Endothelial cell of umbilical vein (primary cell): ENCODE results near the gene ZDHHC5. TPM values are rescaled to one million over a fixed set of nuclear protein-coding genes. Genes with fewer than 3 reads are reported as not detected.

ENCODE experiments used
- BruUV-seq: library from RNA; stranded (reverse); fragments of 400-500 nt; replicated peaks from 2 replicates; lab custom pipeline; 2021; lab: Mats Ljungman, UMichigan
- CTCF ChIA-PET: fragments of 300-600, 350-600 bp; sonication (Branson Sonifier 250); formaldehyde crosslinking; loops from one replicate; lab custom pipeline; 2021; ENCODE audit warnings: antibody characterized with exemption, inconsistent platforms; lab: Charles Lee
- POLR2A ChIA-PET: fragments of 300-600, 350-600 bp; sonication (Branson Sonifier 250); formaldehyde crosslinking; loops from one replicate; lab custom pipeline; 2021; ENCODE audit warnings: antibody characterized with exemption, inconsistent platforms; lab: Charles Lee
- DNase-seq: peaks from one replicate; pipeline ENCODE4 v3.0.0-alpha.2; 2011; ENCODE audit warnings: low read depth, low spot score
- FAIRE-seq: peaks from 2 replicates; lab custom pipeline; 2011; peaks lifted over from hg19 to GRCh38; lab: Jason Lieb, UNC
- H2AFZ ChIP-seq: 2 replicates; pipeline ENCODE4 v1.6.0; 2012; ENCODE audit warnings: low read depth, low read length, control low read depth, inconsistent platforms
- H3K27ac ChIP-seq: 2 replicates; pipeline ENCODE4 v1.5.1; 2011; ENCODE audit warnings: low read depth, mild to moderate bottlenecking, control low read depth, low read length, moderate library complexity; ENCODE audit not compliant: insufficient read depth
- H3K27me3 ChIP-seq, 2 experiments: 2 replicates each; pipeline versions ENCODE4 v1.6.0 to v1.6.1; 2011; ENCODE audit warnings: low read length in 2 of 2, mixed read lengths in 1 of 2; ENCODE audit not compliant: control insufficient read depth in 2 of 2, insufficient read depth in 2 of 2
- H3K36me3 ChIP-seq, 2 experiments: 2 replicates in 1 of 2; 3 replicates in 1 of 2; pipeline ENCODE4 v1.5.1; 2011; ENCODE audit warnings: low read length in 2 of 2, mild to moderate bottlenecking in 1 of 2, moderate library complexity in 1 of 2; ENCODE audit not compliant: control insufficient read depth in 2 of 2, insufficient read depth in 2 of 2; ENCODE audit errors: extremely low read depth in 1 of 2
- H3K4me1 ChIP-seq: 3 replicates; pipeline ENCODE4 v1.5.1; 2011; ENCODE audit warnings: mild to moderate bottlenecking, low read length; ENCODE audit not compliant: control insufficient read depth, insufficient read depth; ENCODE audit errors: extremely low read depth
- H3K4me2 ChIP-seq: 2 replicates; pipeline ENCODE4 v1.6.1; 2011; ENCODE audit warnings: low read length, control low read depth, mixed read lengths; ENCODE audit not compliant: insufficient read depth
- H3K4me3 ChIP-seq, 3 experiments: fragments of 200-600 bp in 1 of 3; sonication (generic), shearing (Covaris generic) in 1 of 3; replicated peaks in 1 of 3; 2 replicates each; pipeline ENCODE4 v1.5.1; 2011 to 2016; ENCODE audit warnings: control low read depth in 3 of 3, low read length in 3 of 3, mild to moderate bottlenecking in 2 of 3, inconsistent platforms in 1 of 3, low read depth in 1 of 3, moderate library complexity in 1 of 3; ENCODE audit not compliant: insufficient read depth in 1 of 3
- H3K79me2 ChIP-seq: 2 replicates; pipeline ENCODE4 v1.6.0; 2012; ENCODE audit warnings: low read length, inconsistent platforms; ENCODE audit not compliant: control insufficient read depth, insufficient read depth
- H3K9ac ChIP-seq: replicated peaks from 2 replicates; pipeline ENCODE3; 2011; ENCODE audit warnings: low read length, control low read depth; ENCODE audit not compliant: insufficient read depth; ENCODE audit errors: extremely low read depth
- H3K9me1 ChIP-seq: replicated peaks from 3 replicates; pipeline ENCODE4 v1.6.0; 2011; ENCODE audit warnings: mild to moderate bottlenecking, low read length; ENCODE audit not compliant: control insufficient read depth, insufficient read depth; ENCODE audit errors: extremely low read depth
- H3K9me3 ChIP-seq: replicated peaks from 2 replicates; pipeline ENCODE4 v1.5.1; 2012; ENCODE audit warnings: low read length, inconsistent platforms; ENCODE audit not compliant: control insufficient read depth, insufficient read depth
- H4K20me1 ChIP-seq: replicated peaks from 2 replicates; pipeline ENCODE3; 2011; ENCODE audit warnings: mild to moderate bottlenecking, low read length; ENCODE audit not compliant: control insufficient read depth, insufficient read depth; ENCODE audit errors: extremely low read depth
- CTCF ChIP-seq, 2 donors: IDR thresholded peaks; 1 replicate in 1 of 2; 2 replicates in 1 of 2; pipeline ENCODE4 v1.5.1; 2011; ENCODE audit warnings: low read length in 2 of 2, mild to moderate bottlenecking in 2 of 2, moderate library complexity in 2 of 2, control low read depth in 1 of 2, inconsistent platforms in 1 of 2, low read depth in 1 of 2; ENCODE audit not compliant: insufficient read depth in 1 of 2; ENCODE audit errors: extremely low read depth in 1 of 2
- EZH2 ChIP-seq: IDR thresholded peaks from 2 replicates; pipeline ENCODE4 v1.6.1; 2012; ENCODE audit warnings: borderline replicate concordance, low read depth, mild to moderate bottlenecking, moderate library complexity, low read length, inconsistent platforms; ENCODE audit not compliant: severe bottlenecking
- FOS ChIP-seq: IDR thresholded peaks from 2 replicates; pipeline ENCODE4 v1.6.1; 2011; ENCODE audit warnings: mild to moderate bottlenecking, low read length, moderate library complexity, borderline replicate concordance; ENCODE audit not compliant: insufficient read depth
- GATA2 ChIP-seq: IDR thresholded peaks from 2 replicates; pipeline ENCODE4 v1.7.0; 2011; ENCODE audit warnings: low read depth, mild to moderate bottlenecking, moderate library complexity, mixed read lengths, low read length; ENCODE audit not compliant: insufficient read length, insufficient read depth
- JUN ChIP-seq: IDR thresholded peaks from 2 replicates; pipeline ENCODE4 v1.6.1; 2011; ENCODE audit warnings: borderline replicate concordance, low read depth; ENCODE audit not compliant: insufficient read length, insufficient read depth
- MAX ChIP-seq: IDR thresholded peaks from 2 replicates; pipeline ENCODE4 v1.6.1; 2011; ENCODE audit not compliant: insufficient read depth, insufficient read length
- MYC ChIP-seq: IDR thresholded peaks from one replicate; pipeline ENCODE4 v1.6.1; 2011; ENCODE audit warnings: mild to moderate bottlenecking, low read depth, low read length
- POLR2A ChIP-seq: IDR thresholded peaks from 2 replicates; pipeline ENCODE4 v1.6.1; 2012; ENCODE audit warnings: low read depth, mild to moderate bottlenecking, control low read depth, low read length
- POLR2AphosphoS5 ChIP-seq: IDR thresholded peaks from 2 replicates; pipeline ENCODE4 v1.6.1; 2012; ENCODE audit warnings: low read depth, mild to moderate bottlenecking, control low read depth, low read length, moderate library complexity; ENCODE audit not compliant: insufficient read depth
- dilution Hi-C: fragments of 300-500 bp; cut with MboI; formaldehyde crosslinking; loops from one replicate; pipeline ENCODE4 v1.15.0; 2019; ENCODE audit warnings: low sequenced_read_pairs; ENCODE audit not compliant: extremely low pct_ligation_motif_present
- intact Hi-C: fragments of 100-400 bp; cut with micrococcal nuclease; formaldehyde crosslinking; loops from one replicate; pipeline ENCODE4 v1.10.0; 2022
- polyA plus RNA-seq, 4 experiments: library from polyadenylated mRNA; depleted of rRNA in 3 of 4; stranded (reverse) in 3 of 4; unstranded in 1 of 4; fragments of >200 nt; gene quantifications; 2 replicates each; pipeline versions ENCODE4 v1.2.1 to v1.2.3, GENCODE V29; 2011 to 2012; ENCODE audit warnings: missing spikeins in 1 of 4
- total RNA-seq: library from RNA; stranded (reverse); gene quantifications from 2 replicates; pipeline ENCODE4 v1.2.3, GENCODE V29; 2021

ZDHHC5 gene
- total and polyA plus RNA-seq, 2 donors (not counting 3 experiments of a cell fraction or from before 2014, with no cell fraction given): 52.9 to 67.4 TPM

- DNase-seq (no peak), FAIRE-seq (no peak)
- TF ChIP-seq MYC (no peak), EZH2 (no peak), JUN (no peak), FOS (no peak), POLR2A (no peak), MAX (no peak), POLR2AphosphoS5 (no peak), GATA2 (no peak), CTCF (IDR thresholded peaks at IDR 0.05; ENCODE audit: extremely low read depth in 1 of 2, insufficient read depth in 1 of 2, low read depth in 1 of 2, low read length in 2 of 2) (no peak)
- peak overlapping the region; percentile 92 for H3K4me2 ChIP-seq
- H4K20me1 ChIP-seq: no peaks in the 10 kb centered on the region
- no peaks in the 10 kb centered on the region for H3K9me3 ChIP-seq
- peaks cover 0 to 1% of the 10 kb centered on the region in 2 experiments for H3K27me3 ChIP-seq
- ChIA-PET POLR2A (interaction anchor here (1.4 to 1.5 kb wide), 2 partner anchors 72 to 109 kb away, joined by 3 to 4 read pairs; partner anchors contain the start of genes TIMM10 and UBE2L6), CTCF (interaction anchor here (0.7 to 4.2 kb wide), 23 partner anchors 12 to 1496 kb away, joined by 3 to 154 read pairs (median 4); partner anchors contain the start of genes RTN4RL2, SMTNL1, TIMM10 and UBE2L6)
- H2AFZ ChIP-seq: no peak overlapping the region
- dilution Hi-C loops: no loop called here
- no peaks in the 10 kb centered on the region for H3K36me3 ChIP-seq
- peak overlapping the region in 2 of 3 experiments; percentile 55 to 87 for H3K4me3 ChIP-seq
- intact Hi-C loops: no loop called here
- no peak overlapping the region for H3K27ac ChIP-seq
- H3K9me1 ChIP-seq: no peaks in the 10 kb centered on the region
- H3K9ac ChIP-seq: no peak overlapping the region
- H3K79me2 ChIP-seq: peaks cover 18% of the 10 kb centered on the region
- H3K4me1 ChIP-seq: peaks cover 24% of the 10 kb centered on the region
- TSS peak; percentile 8 for BruUV-seq
Observed at GRCh38 chr11:57640068-57640800, 27.7 kb upstream of the ZDHHC5 start.
